ENCODE data around the gene ASXL1.

DNA sequence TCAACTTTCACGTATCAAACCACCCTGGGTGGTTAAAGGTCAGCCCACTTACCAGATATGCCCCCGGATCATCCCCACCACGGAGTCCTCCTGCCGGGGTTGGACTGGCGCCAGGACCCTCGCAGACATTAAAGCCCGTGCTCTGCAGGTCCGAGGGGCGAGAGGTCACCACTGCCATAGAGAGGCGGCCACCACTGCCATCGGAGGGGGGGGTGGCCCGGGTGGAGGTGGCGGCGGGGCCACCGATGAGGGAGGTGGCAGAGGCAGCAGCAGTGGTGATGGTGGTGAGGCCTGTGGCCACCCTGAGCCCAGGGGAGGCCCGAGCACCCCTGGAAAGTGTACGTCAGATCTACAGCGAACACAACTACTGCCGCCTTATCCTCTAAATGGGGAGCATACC lies 76.3 kb downstream of the ASXL1 start:
- TF ChIP-seq POLR2AphosphoS5 (IDR thresholded peaks at IDR 0.05; ENCODE audit: low read depth, low read length) (no peak), SIN3A (IDR thresholded peaks at IDR 0.05; ENCODE audit: borderline replicate concordance, insufficient read depth, low read length) (no peak), TAF1 (IDR thresholded peaks at IDR 0.05; ENCODE audit: borderline replicate concordance, insufficient read depth, low read length) (no peak), REST (IDR thresholded peaks at IDR 0.05; ENCODE audit: insufficient read depth in 1 of 2, low read depth in 2 of 2, low read length in 2 of 2) (no peak), FOXP2 (optimal IDR thresholded peaks at IDR 0.05; ENCODE audit: borderline replicate concordance, extremely low read depth, extremely low read length, insufficient read depth) (no peak)

Data from PFSK-1 (cell line).